PC-9 (cell line): Measurements from ENCODE around the gene CACYBP.

Source experiments
- EZH2 ChIP-seq: fragments of 200-600 bp; sonication (generic); IDR thresholded peaks from 2 replicates; pipeline ENCODE4 v1.8.0; 2017; ENCODE audit warnings: antibody characterized with exemption, low read depth
- TF ChIP-seq, protein P1 (sequence below): fragments of 200-600 bp; sonication (generic); conservative IDR thresholded peaks from 2 replicates; pipeline ENCODE4 v1.6.1; 2017; ENCODE audit warnings: mixed run types, antibody characterized with exemption, mild to moderate bottlenecking, moderate library complexity

DNA sequence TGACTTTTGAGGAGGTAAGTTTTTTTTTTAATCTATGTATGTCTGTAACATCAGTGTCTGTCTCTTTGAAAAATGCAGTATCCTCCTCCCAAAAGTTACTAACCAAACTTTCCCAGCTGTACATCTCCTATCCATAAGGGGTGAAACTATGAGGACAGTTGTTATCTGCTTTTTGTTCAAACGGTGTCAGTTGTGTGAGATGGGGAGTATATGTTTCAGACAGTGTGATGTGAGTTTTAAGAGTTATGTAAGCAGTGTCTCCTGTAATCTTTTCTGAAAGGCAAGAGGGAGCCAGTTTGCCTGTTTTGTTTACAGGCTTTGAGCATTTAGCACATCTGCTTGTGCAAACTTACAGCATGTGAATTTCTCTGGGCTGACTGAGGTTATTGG is 34.8 kb upstream of the CACYBP start:
- TF ChIP-seq, protein P1, sequence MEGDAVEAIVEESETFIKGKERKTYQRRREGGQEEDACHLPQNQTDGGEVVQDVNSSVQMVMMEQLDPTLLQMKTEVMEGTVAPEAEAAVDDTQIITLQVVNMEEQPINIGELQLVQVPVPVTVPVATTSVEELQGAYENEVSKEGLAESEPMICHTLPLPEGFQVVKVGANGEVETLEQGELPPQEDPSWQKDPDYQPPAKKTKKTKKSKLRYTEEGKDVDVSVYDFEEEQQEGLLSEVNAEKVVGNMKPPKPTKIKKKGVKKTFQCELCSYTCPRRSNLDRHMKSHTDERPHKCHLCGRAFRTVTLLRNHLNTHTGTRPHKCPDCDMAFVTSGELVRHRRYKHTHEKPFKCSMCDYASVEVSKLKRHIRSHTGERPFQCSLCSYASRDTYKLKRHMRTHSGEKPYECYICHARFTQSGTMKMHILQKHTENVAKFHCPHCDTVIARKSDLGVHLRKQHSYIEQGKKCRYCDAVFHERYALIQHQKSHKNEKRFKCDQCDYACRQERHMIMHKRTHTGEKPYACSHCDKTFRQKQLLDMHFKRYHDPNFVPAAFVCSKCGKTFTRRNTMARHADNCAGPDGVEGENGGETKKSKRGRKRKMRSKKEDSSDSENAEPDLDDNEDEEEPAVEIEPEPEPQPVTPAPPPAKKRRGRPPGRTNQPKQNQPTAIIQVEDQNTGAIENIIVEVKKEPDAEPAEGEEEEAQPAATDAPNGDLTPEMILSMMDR: no peak
- TF ChIP-seq EZH2: no peak
